ENCODE measurements around the gene CDV3.

Gene CDV3

GRCh38 chr3:133568294-133569014 lies 5.0 kb upstream of the CDV3 start:
- no peak overlapping the region for H3K4me3 ChIP-seq (replicated peaks; ENCODE audit: low read depth, low read length)
- DNase-seq (ENCODE audit: low read depth): peak; percentile 65
- TF ChIP-seq CTCF (IDR thresholded peaks at IDR 0.05; ENCODE audit: low read length, missing control alignments): no peak

DNA sequence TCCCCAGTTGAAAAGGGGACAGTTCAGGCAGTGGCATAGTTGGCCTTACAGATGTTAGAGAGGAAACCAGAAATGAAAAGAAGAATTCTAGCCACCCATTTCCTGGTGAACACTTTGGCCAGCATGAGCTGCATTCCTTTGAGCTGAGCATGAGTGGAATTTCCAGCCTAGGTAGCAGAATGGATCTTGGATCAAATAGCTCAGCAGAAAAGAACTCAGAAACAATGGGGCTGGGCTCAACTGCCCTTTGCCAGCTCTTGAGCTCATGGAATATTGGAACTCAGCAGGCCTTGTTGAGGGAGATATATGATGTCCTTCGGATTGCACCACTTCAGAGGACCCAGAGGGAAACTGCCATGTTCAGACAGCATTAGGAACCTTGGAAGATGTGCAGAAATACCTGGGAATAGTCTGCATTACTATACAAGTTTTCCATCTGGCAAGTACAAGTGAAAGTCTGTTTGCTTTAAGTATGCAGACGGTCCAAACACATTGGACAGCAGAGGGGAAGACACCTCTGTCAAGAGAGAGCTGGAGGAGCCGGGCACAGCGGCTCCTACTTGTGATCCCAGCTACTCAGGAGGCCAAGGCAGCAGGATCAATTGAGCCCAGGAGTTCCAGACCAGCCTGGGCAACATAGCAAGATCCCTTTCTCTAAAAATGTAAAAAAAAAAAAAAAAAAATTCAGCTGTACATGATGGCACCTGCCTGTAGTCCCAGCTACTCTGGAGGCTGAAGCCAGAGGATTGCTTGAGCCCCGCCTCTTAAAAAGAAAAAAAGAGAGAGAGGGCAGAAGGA lies 3.1 kb upstream of the CDV3 start:
- DNase-seq (ENCODE audit: low read depth): peak; percentile 93
- H3K4me3 ChIP-seq (replicated peaks; ENCODE audit: low read depth, low read length): no peak overlapping the region
- no peak for TF ChIP-seq CTCF (IDR thresholded peaks at IDR 0.05; ENCODE audit: low read length, missing control alignments)

GRCh38 chr3:133570937-133571320 lies 2.6 kb upstream of the CDV3 start:
- no peak for TF ChIP-seq CTCF (IDR thresholded peaks at IDR 0.05; ENCODE audit: low read length, missing control alignments)
- no peak overlapping the region for H3K4me3 ChIP-seq (replicated peaks; ENCODE audit: low read depth, low read length)
- peak; percentile 25 for DNase-seq (ENCODE audit: low read depth)

GRCh38 chr3:133572158-133573053 lies 1.1 kb upstream of the CDV3 start:
- H3K4me3 ChIP-seq (replicated peaks; ENCODE audit: low read depth, low read length): peak overlapping the region; percentile 41
- TF ChIP-seq CTCF (IDR thresholded peaks at IDR 0.05; ENCODE audit: low read length, missing control alignments): no peak
- peak; percentile 60 for DNase-seq (ENCODE audit: low read depth)

DNA sequence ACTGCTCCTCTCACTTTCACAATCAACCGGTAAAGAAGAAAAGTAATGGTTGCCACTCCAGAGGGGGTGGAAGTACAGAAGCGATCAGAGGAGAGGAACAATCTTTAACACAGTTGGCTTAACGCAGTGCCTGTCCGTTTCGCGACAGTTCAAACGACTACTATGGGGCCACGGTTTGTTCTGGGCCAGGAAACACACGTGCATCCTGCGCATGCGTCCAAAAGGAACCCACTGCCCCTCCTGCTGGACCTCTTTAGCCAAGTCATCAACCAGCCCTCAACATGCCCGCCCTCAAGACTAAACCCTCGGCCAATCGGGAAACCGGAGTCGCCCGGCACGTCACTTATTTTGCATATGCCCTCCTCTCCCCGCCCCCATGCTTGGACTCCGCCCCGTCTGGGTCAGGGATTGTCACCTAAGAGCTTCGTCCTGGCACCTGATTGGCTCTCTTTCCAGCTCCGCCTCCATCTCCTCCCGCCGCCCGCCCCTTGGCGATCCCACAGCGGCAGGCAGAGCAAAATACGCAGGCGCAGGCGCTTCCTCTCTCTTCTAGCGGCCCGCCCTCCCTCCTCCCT lies 345 bp upstream of the CDV3 start:
- peak; percentile 100 for DNase-seq (ENCODE audit: low read depth)
- no peak for TF ChIP-seq CTCF (IDR thresholded peaks at IDR 0.05; ENCODE audit: low read length, missing control alignments)
- peak overlapping the region; percentile 84 for H3K4me3 ChIP-seq (replicated peaks; ENCODE audit: low read depth, low read length)

- DNase-seq (ENCODE audit: low read depth): peak; percentile 73
- peak overlapping the region; percentile 84 for H3K4me3 ChIP-seq (replicated peaks; ENCODE audit: low read depth, low read length)
- TF ChIP-seq CTCF (IDR thresholded peaks at IDR 0.05; ENCODE audit: low read length, missing control alignments): peak; percentile 1
Measured at GRCh38 chr3:133574260-133574881, 885 bp downstream of the CDV3 start.
